Neural cell (in vitro differentiated cells): ENCODE data around the gene RERE. TPM values are rescaled to one million over a fixed set of nuclear protein-coding genes. Genes with fewer than 3 reads are reported as not detected.

Experiments used
- H2AFZ ChIP-seq: fragments of 200-600, 300-800 bp; sonication (generic), shearing (Covaris generic); 2 replicates; pipeline ENCODE4 v1.6.0; 2014; ENCODE audit warnings: low read depth, mild to moderate bottlenecking, antibody characterized with exemption, low read length, moderate library complexity
- H3F3A ChIP-seq: fragments of 200-600 bp; shearing (Covaris generic); 2 replicates; pipeline ENCODE4 v1.6.1; 2016; ENCODE audit warnings: mild to moderate bottlenecking, moderate library complexity, mixed read lengths, antibody characterized with exemption, low read length; ENCODE audit not compliant: insufficient read depth, poor library complexity, severe bottlenecking
- H3K27ac ChIP-seq: fragments of 200-600, 300-800 bp; sonication (generic), shearing (Covaris generic); 2 replicates; pipeline ENCODE4 v1.5.1; 2014; ENCODE audit warnings: mild to moderate bottlenecking, low read length, moderate library complexity
- H3K27me3 ChIP-seq: fragments of 300-800, 200-600 bp; sonication (generic), shearing (Covaris generic); 2 replicates; pipeline ENCODE4 v1.6.0; 2014; ENCODE audit warnings: mild to moderate bottlenecking, low read depth, low read length, moderate library complexity; ENCODE audit not compliant: insufficient read depth
- H3K36me3 ChIP-seq: fragments of 300-800, 200-600 bp; sonication (generic), shearing (Covaris generic); 2 replicates; pipeline ENCODE4 v1.5.1; 2014; ENCODE audit warnings: mild to moderate bottlenecking, antibody characterized with exemption, low read length, moderate library complexity; ENCODE audit not compliant: insufficient read depth
- H3K4me2 ChIP-seq: fragments of 300-800, 200-600 bp; sonication (generic), shearing (Covaris generic); 2 replicates; pipeline ENCODE4 v1.6.0; 2014; ENCODE audit warnings: mild to moderate bottlenecking, low read length
- H3K4me3 ChIP-seq: fragments of 300-800, 200-600 bp; sonication (generic), shearing (Covaris generic); 2 replicates; pipeline ENCODE4 v1.5.1; 2014; ENCODE audit warnings: mild to moderate bottlenecking, low read length, moderate library complexity
- H3K79me2 ChIP-seq: fragments of 200-600 bp; shearing (Covaris generic); replicated peaks from 2 replicates; pipeline ENCODE4 v1.6.0; 2014; ENCODE audit warnings: mild to moderate bottlenecking, low read length, moderate library complexity; ENCODE audit not compliant: insufficient read depth
- H3K9ac ChIP-seq: fragments of 300-800, 200-600 bp; sonication (generic), shearing (Covaris generic); 2 replicates; pipeline ENCODE4 v1.6.1; 2016; ENCODE audit warnings: mild to moderate bottlenecking, low read length, mixed read lengths
- H3K9me2 ChIP-seq: fragments of 200-600 bp; shearing (Covaris generic); 2 replicates; pipeline ENCODE4 v1.6.1; 2016; ENCODE audit warnings: mild to moderate bottlenecking, low read length, mixed read lengths; ENCODE audit not compliant: insufficient read depth
- H3K9me3 ChIP-seq: fragments of 200-600, 300-800 bp; sonication (generic), shearing (Covaris generic); 2 replicates; pipeline ENCODE4 v1.6.1; 2016; ENCODE audit warnings: mild to moderate bottlenecking, mixed run types, low read length, moderate library complexity, mixed read lengths
- H4K20me1 ChIP-seq: fragments of 200-600 bp; shearing (Covaris generic); 2 replicates; pipeline ENCODE4 v1.6.1; 2016; ENCODE audit warnings: mild to moderate bottlenecking, mixed run types; ENCODE audit not compliant: insufficient read depth
- CTCF ChIP-seq: fragments of 450-650 bp; IDR thresholded peaks from 2 replicates; pipeline ENCODE4 v1.5.1; 2014; ENCODE audit warnings: antibody characterized with exemption, mild to moderate bottlenecking, moderate library complexity; ENCODE audit not compliant: poor library complexity, severe bottlenecking
- EP300 ChIP-seq: fragments of 450-650 bp; conservative IDR thresholded peaks from 2 replicates; pipeline ENCODE4 v1.6.1; 2014; ENCODE audit warnings: antibody characterized with exemption, mild to moderate bottlenecking, moderate library complexity; ENCODE audit not compliant: poor library complexity, severe bottlenecking
- EZH2 ChIP-seq: fragments of 200-600, 300-800 bp; shearing (Covaris generic), sonication (generic); IDR thresholded peaks from 2 replicates; pipeline ENCODE4 v1.6.1; 2014; ENCODE audit warnings: antibody characterized with exemption, low read length, borderline replicate concordance, mild to moderate bottlenecking; ENCODE audit not compliant: insufficient read depth, poor library complexity, severe bottlenecking
- MXI1 ChIP-seq: fragments of 450-650 bp; conservative IDR thresholded peaks from 2 replicates; pipeline ENCODE4 v1.6.1; 2014; ENCODE audit warnings: antibody characterized with exemption, mild to moderate bottlenecking; ENCODE audit not compliant: poor library complexity, severe bottlenecking
- POLR2AphosphoS5 ChIP-seq: IDR thresholded peaks from 2 replicates; pipeline ENCODE4 v1.6.1; 2012
- RAD21 ChIP-seq: fragments of 450-650 bp; conservative IDR thresholded peaks from 2 replicates; pipeline ENCODE4 v1.6.1; 2014; ENCODE audit warnings: antibody characterized with exemption, mild to moderate bottlenecking, moderate library complexity
- SMC3 ChIP-seq: fragments of 450-650 bp; conservative IDR thresholded peaks from 2 replicates; pipeline ENCODE4 v1.6.1; 2014; ENCODE audit warnings: antibody characterized with exemption, mild to moderate bottlenecking, moderate library complexity; ENCODE audit not compliant: poor library complexity
- TAF1 ChIP-seq: IDR thresholded peaks from 2 replicates; pipeline ENCODE4 v1.6.1; 2012; ENCODE audit warnings: low read depth
- polyA plus RNA-seq: library from polyadenylated mRNA; depleted of rRNA; stranded (reverse); fragments of >200 nt; gene quantifications from 2 replicates; pipeline ENCODE4 v1.2.3, GENCODE V29; 2014
- TF ChIP-seq, protein P1 (sequence below): IDR thresholded peaks from 2 replicates; pipeline ENCODE4 v1.6.1; 2012; ENCODE audit warnings: borderline replicate concordance

RERE gene
- polyA plus RNA-seq, 1 donor from 2014 or later = 21.0 TPM

DNA sequence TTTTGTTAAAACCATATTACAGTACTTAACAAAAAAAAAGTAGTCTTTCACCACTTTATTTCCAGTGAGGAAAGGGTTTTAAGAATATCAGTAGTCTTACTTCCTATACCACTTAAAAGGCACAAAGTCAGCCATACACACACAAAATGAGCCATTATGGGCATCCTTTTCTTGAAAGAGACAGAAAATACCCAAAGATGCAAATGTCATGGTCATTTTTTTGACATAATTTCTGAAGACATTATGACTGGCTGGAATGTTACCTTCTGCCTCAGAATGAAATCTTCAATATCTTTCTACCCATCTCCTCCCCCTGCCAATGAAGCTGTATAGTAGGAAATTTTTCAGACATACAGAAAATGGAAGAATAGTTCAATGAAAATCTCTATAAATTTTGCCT, 261.9 kb downstream of the RERE start:
- Histone ChIP-seq H4K20me1 (peaks cover 5% of the 10 kb centered on the region), H3F3A (no peaks in the 10 kb centered on the region), H3K4me2 (no peak overlapping the region), H3K9me3 (no peaks in the 10 kb centered on the region), H2AFZ (no peak overlapping the region), H3K9ac (no peak overlapping the region), H3K79me2 (peaks cover 46% of the 10 kb centered on the region), H3K36me3 (peaks cover 5% of the 10 kb centered on the region), H3K4me3 (no peak overlapping the region), H3K27me3 (no peaks in the 10 kb centered on the region), H3K27ac (no peak overlapping the region), H3K9me2 (no peaks in the 10 kb centered on the region)
- TF ChIP-seq CTCF (no peak), SMC3 (no peak), MXI1 (no peak), TAF1 (no peak), RAD21 (no peak), POLR2AphosphoS5 (no peak), EZH2 (no peak), EP300 (no peak)
- TF ChIP-seq, protein P1, sequence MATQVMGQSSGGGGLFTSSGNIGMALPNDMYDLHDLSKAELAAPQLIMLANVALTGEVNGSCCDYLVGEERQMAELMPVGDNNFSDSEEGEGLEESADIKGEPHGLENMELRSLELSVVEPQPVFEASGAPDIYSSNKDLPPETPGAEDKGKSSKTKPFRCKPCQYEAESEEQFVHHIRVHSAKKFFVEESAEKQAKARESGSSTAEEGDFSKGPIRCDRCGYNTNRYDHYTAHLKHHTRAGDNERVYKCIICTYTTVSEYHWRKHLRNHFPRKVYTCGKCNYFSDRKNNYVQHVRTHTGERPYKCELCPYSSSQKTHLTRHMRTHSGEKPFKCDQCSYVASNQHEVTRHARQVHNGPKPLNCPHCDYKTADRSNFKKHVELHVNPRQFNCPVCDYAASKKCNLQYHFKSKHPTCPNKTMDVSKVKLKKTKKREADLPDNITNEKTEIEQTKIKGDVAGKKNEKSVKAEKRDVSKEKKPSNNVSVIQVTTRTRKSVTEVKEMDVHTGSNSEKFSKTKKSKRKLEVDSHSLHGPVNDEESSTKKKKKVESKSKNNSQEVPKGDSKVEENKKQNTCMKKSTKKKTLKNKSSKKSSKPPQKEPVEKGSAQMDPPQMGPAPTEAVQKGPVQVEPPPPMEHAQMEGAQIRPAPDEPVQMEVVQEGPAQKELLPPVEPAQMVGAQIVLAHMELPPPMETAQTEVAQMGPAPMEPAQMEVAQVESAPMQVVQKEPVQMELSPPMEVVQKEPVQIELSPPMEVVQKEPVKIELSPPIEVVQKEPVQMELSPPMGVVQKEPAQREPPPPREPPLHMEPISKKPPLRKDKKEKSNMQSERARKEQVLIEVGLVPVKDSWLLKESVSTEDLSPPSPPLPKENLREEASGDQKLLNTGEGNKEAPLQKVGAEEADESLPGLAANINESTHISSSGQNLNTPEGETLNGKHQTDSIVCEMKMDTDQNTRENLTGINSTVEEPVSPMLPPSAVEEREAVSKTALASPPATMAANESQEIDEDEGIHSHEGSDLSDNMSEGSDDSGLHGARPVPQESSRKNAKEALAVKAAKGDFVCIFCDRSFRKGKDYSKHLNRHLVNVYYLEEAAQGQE = no peak

DNA sequence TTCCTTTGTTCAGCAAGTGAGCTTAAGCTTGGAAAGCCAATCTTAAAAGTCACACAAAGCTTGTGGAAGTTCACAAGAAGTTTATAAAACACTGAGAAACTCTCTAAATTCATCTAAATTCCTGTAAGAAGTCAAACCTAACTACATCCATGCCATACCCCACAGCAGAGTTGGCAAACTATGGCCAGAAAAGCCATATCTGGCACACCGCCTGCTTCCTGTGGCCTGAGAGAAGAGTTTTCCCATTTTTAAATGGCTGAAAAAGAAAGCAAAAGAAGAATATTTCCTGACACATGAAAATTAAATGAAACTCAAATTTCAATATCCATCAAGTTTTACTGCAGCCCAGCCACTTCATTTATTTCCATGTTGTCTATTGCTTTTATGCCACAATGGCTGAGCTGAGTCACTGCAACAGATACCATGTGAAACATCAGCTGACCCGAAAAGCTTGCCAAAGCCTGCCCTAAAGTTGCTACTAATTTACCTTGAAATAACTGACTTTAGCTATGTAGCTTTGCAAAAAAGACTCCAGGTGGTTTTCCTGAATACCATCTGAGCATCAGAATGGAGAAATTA, 262.4 kb downstream of the RERE start:
- Histone ChIP-seq H3K9ac (no peak overlapping the region), H3K36me3 (peaks cover 5% of the 10 kb centered on the region), H3F3A (no peaks in the 10 kb centered on the region), H3K9me2 (no peaks in the 10 kb centered on the region), H3K4me3 (no peak overlapping the region), H3K27me3 (no peaks in the 10 kb centered on the region), H3K27ac (no peak overlapping the region), H3K4me2 (no peak overlapping the region), H3K9me3 (no peaks in the 10 kb centered on the region), H4K20me1 (peaks cover 5% of the 10 kb centered on the region), H3K79me2 (peaks cover 41% of the 10 kb centered on the region), H2AFZ (no peak overlapping the region)
- TF ChIP-seq EZH2 (no peak), SMC3 (no peak), EP300 (no peak), POLR2AphosphoS5 (no peak), RAD21 (no peak), CTCF (no peak), TAF1 (no peak), MXI1 (no peak)
- TF ChIP-seq, protein P1 = no peak
